ENCODE data around the gene C11orf24. TPM values are rescaled to one million over a fixed set of nuclear protein-coding genes. Genes with fewer than 3 reads are reported as not detected.

The C11orf24 gene
- total and polyA plus RNA-seq, 10 of the 15 experiments (the other 5 are each of a cell fraction or from before 2014, with no cell fraction given) = 4.3 to 104 (median 41.4) TPM

- TF ChIP-seq ELK1 (IDR thresholded peaks at IDR 0.05; ENCODE audit: low read depth, low read length) (peak; percentile 20; the same call in 1 of the 2 replicates), EED (IDR thresholded peaks at IDR 0.05; ENCODE audit: low read depth) (no peak), CBX5 (IDR thresholded peaks at IDR 0.05; ENCODE audit: low read depth) (0 out of 2 replicates have a peak, but pooled peaks have one; percentile 42), HDGF (IDR thresholded peaks at IDR 0.05) (peak; percentile 73)
Observed at GRCh38 chr11:68257477-68258362, 14.1 kb downstream of the C11orf24 start (continued).

GRCh38 chr11:68256331-68256741 lies 15.4 kb downstream of the C11orf24 start:
- no peaks in the 10 kb centered on the region; a peak in 1 of 4 replicates for H3K27me3 ChIP-seq (replicated peaks in 1 of 2; ENCODE audit: control insufficient read depth in 2 of 2, insufficient read depth in 2 of 2, low read length in 1 of 2)
- BruUV-seq (replicated peaks) = no TSS peak
- ChIA-PET CTCF (interaction anchor here (0.9 to 14.0 kb wide), 5 partner anchors 10 to 138 kb away, joined by 3 to 365 read pairs (median 24); partner anchors contain the start of gene C11orf24), POLR2A (interaction anchor here (2.4 kb wide), 1 partner anchor 42 kb away, joined by 6 read pairs; no protein-coding TSS in a partner anchor), SMC1A (ENCODE audit: uncharacterized antibody, unreplicated experiment) (interaction anchor here (1.7 to 6.0 kb wide), 5 partner anchors 10 to 126 kb away, joined by 4 to 134 read pairs (median 28); partner anchors contain the start of gene C11orf24), RAD21 (ENCODE audit: unreplicated experiment) (interaction anchor here (4.7 to 5.9 kb wide), 2 partner anchors 15 to 40 kb away, joined by 39 to 186 read pairs; partner anchors contain the start of gene C11orf24)
- H2AFZ ChIP-seq (ENCODE audit: control insufficient read depth, low read depth, low read length) = no peak overlapping the region
- H3K27ac ChIP-seq (ENCODE audit: control insufficient read depth, insufficient read depth) = no peak overlapping the region
- H3K9me3 ChIP-seq (replicated peaks; ENCODE audit: control insufficient read depth, insufficient read depth, low read length) = no peaks in the 10 kb centered on the region; the same call in 2 of the 3 replicates
- TF ChIP-seq LARP7 (IDR thresholded peaks at IDR 0.05) (no peak), ATF3 (IDR thresholded peaks at IDR 0.05; ENCODE audit: borderline replicate concordance, extremely low read depth, low read depth, low read length) (no peak), ZZZ3 (IDR thresholded peaks at IDR 0.05; ENCODE audit: control insufficient read depth, insufficient read length, low read depth) (no peak), GATAD2B (conservative IDR thresholded peaks at IDR 0.05; ENCODE audit: low read depth) (no peak), SIX5 (IDR thresholded peaks at IDR 0.05; ENCODE audit: low read depth, low read length, severe bottlenecking) (no peak), BRCA1 (IDR thresholded peaks at IDR 0.05; ENCODE audit: low read depth, low read length) (no peak), ATF7 (IDR thresholded peaks at IDR 0.05; ENCODE audit: low read depth) (no peak), MTA2 (IDR thresholded peaks at IDR 0.05; ENCODE audit: low read depth) (no peak), RAD21 (IDR thresholded peaks at IDR 0.05; ENCODE audit: insufficient read depth, low read depth, low read length) (no peak)
- no peaks in the 10 kb centered on the region for H3K79me2 ChIP-seq (ENCODE audit: control insufficient read depth, insufficient read depth, low read length)
- H3K4me3 ChIP-seq = no peak overlapping the region
- intact Hi-C loops (cut with micrococcal nuclease; ENCODE audit: unreplicated experiment) (loop anchor here (2.0 kb wide), 1 partner anchor 190 kb away; no protein-coding TSS in a partner anchor), in situ Hi-C loops (cut with MboI) (loop anchor here (5.0 kb wide), 2 partner anchors 41 to 126 kb away; no protein-coding TSS in a partner anchor)
- FAIRE-seq (no peak), DNase-seq (ENCODE audit: low read depth, low spot score) (no peak), ATAC-seq (no peak)
- H3K4me2 ChIP-seq (ENCODE audit: control insufficient read depth, insufficient read depth) = no peak overlapping the region
- WGBS (ENCODE audit: insufficient coverage, insufficient replicate concordance, low lambda C conversion rate, missing lambda C conversion rate) = 59% methylated on average over 9 of the region's 9 CpGs
- H3K36me3 ChIP-seq (ENCODE audit: control insufficient read depth in 2 of 2, insufficient read depth in 2 of 2, low read length in 1 of 2) = peaks cover 2 to 4% of the 10 kb centered on the region in 2 experiments; a peak in 3 of 4 replicates
- H4K20me1 ChIP-seq (ENCODE audit: control insufficient read depth, insufficient read depth) = no peaks in the 10 kb centered on the region
- H3K9ac ChIP-seq (ENCODE audit: control insufficient read depth, insufficient read depth, low read length) = no peak overlapping the region
- H3K4me1 ChIP-seq (ENCODE audit: control insufficient read depth, insufficient read depth, low read length) = peaks cover 4% of the 10 kb centered on the region
